GM12865 (cell line): ENCODE measurements around the gene GGACT.

ENCODE experiments used
- DNase-seq: peaks from one replicate; pipeline ENCODE4 v3.0.0; 2010; ENCODE audit warnings: low read depth
- H3K4me3 ChIP-seq: 2 replicates; pipeline ENCODE4 v1.5.1; 2011; ENCODE audit warnings: mild to moderate bottlenecking, low read depth, low read length, control low read depth
- TF ChIP-seq, protein P1 (sequence below): IDR thresholded peaks from 2 replicates; pipeline ENCODE4 v1.5.1; 2011; ENCODE audit warnings: low read length, control low read depth, low read depth, inconsistent platforms; ENCODE audit not compliant: insufficient read depth; ENCODE audit errors: missing control alignments

GGACT gene

DNA sequence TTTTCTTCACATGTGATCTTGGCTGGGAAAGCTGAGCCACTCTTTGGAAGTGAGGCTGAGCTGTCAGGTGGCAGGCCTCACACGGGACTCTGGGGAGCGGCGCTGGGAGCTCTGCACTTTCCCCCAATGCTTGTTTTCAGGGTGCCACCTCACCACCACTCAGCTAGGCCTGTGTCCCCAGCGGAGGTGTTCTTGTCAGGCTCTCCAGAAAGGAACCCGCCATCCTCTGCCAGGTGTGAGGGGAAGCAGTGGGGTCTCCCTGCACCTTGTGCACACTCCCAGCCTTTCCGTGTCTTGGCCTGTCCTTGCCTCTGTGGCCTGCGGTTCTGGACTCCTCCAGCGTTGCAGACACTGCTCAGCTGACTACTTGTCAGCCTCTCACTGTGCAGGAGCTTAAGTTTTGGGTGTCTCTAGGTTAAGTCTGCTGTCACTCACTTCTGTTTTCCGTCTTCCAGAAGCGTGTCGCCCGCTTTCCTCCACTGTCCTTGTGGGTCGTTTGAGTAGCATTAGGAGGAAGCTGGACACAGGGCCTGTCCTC lies 51.9 kb downstream of the GGACT start:
- no peak overlapping the region for H3K4me3 ChIP-seq
- TF ChIP-seq, protein P1, sequence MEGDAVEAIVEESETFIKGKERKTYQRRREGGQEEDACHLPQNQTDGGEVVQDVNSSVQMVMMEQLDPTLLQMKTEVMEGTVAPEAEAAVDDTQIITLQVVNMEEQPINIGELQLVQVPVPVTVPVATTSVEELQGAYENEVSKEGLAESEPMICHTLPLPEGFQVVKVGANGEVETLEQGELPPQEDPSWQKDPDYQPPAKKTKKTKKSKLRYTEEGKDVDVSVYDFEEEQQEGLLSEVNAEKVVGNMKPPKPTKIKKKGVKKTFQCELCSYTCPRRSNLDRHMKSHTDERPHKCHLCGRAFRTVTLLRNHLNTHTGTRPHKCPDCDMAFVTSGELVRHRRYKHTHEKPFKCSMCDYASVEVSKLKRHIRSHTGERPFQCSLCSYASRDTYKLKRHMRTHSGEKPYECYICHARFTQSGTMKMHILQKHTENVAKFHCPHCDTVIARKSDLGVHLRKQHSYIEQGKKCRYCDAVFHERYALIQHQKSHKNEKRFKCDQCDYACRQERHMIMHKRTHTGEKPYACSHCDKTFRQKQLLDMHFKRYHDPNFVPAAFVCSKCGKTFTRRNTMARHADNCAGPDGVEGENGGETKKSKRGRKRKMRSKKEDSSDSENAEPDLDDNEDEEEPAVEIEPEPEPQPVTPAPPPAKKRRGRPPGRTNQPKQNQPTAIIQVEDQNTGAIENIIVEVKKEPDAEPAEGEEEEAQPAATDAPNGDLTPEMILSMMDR, result no peak
- DNase-seq, result no peak

- no peak for DNase-seq
- no peak overlapping the region for H3K4me3 ChIP-seq
- TF ChIP-seq, protein P1, result no peak
Measured at GRCh38 chr13:100535426-100536135, 53.0 kb downstream of the GGACT start.

GRCh38 chr13:100534911-100535310 lies 53.7 kb downstream of the GGACT start:
- DNase-seq, result no peak
- H3K4me3 ChIP-seq, result no peak overlapping the region
- TF ChIP-seq, protein P1, result no peak

DNA sequence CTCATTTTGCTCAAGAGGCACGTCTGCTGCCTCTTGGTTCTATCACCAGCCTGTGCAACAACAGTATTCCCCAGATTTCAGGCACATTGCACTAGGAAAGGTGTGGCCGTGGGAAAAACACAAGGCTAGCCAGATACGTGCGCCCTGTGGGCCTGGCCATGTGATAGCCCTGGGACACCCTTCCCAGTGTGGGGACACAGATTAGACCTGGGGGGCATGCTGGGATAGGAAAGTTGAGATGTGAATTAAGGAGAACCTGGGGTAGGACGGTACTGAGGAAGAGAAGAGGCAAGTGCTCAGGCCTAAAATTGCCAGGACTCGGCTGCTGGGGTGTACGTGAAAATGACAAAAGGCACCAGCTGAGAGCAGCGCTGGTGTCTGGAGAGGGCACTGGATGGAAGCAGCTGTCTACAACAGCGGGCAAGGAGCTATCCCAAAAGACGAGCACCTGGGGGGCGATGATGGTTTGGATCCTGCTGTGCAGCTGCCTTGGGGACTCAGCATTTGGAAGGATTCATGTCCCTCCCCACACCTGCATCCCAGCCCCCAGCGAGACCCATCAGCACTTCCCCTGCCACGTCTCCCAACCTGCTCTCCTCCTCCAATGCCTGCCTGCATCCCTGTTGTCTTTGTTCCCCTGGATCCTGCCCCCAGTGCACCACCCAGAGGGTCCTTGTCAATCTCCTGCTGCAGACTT lies 54.3 kb downstream of the GGACT start:
- no peak for DNase-seq
- H3K4me3 ChIP-seq, result no peak overlapping the region
- TF ChIP-seq, protein P1, result no peak

DNA sequence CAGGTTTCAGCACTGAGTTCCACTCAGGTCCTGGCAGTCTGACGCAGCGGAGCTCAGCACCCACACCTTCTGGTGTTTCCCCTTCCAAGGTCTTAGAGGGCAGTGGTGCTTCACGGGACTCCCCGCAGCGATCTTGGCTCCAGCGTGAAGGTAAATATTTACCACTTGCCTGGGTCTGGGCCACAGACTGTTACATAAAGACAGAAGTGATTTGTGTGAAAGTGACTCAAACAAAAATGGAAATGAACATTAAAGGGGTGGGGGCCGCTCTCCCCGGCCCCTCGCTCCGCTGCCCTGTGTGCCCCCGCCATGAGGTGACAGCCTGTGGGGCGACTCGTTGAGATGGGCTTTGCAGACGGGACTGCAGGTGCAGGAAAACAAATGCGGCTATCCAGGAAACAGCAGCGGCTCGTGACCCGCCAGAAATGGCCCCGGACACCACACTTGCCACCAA lies 55.0 kb downstream of the GGACT start:
- TF ChIP-seq, protein P1, result no peak
- no peak for DNase-seq

GRCh38 chr13:100532836-100533435 lies 55.7 kb downstream of the GGACT start:
- DNase-seq, result no peak

More for the DNA sequence above, 55.0 kb downstream of the GGACT start:
- H3K4me3 ChIP-seq, result no peak overlapping the region

More at GRCh38 chr13:100532836-100533435, 55.7 kb downstream of the GGACT start:
- H3K4me3 ChIP-seq, result no peak overlapping the region
- TF ChIP-seq, protein P1, result no peak
